HCT116 (cell line): Measurements from ENCODE around the gene PDE7B. TPM values are rescaled to one million over a fixed set of nuclear protein-coding genes. Genes with fewer than 3 reads are reported as not detected.

Experiments
- ATAC-seq: fragments of 200-7000 bp; cut with Tn5 transposase; 2 replicates; pipeline ENCODE4 v1.9.1; 2020; ENCODE audit warnings: mild to moderate bottlenecking, moderate library complexity
- BruUV-seq: library from RNA; stranded (reverse); fragments of 400-500 nt; replicated peaks from 2 replicates; lab custom pipeline; 2021; lab: Mats Ljungman, UMichigan
- CTCF ChIA-PET: fragments of 300-600 bp; sonication (Branson Sonifier 250); formaldehyde crosslinking; loops from one replicate; lab custom pipeline; 2021; ENCODE audit warnings: antibody characterized with exemption; lab: Charles Lee
- POLR2A ChIA-PET: fragments of 300-600, 350-600 bp; sonication (Branson Sonifier 250); formaldehyde crosslinking; loops from one replicate; lab custom pipeline; 2021; ENCODE audit warnings: antibody characterized with exemption; lab: Charles Lee
- RAD21 ChIA-PET, 2 experiments: fragments of 300-600 bp; sonication (Branson Sonifier 250); formaldehyde crosslinking; loops; one replicate each; lab custom pipeline; 2023; ENCODE audit warnings: low total read pairs in 2 of 2; ENCODE audit not compliant: uncharacterized antibody in 2 of 2, unreplicated experiment in 2 of 2, low non-redundant PET in 1 of 2; lab: Charles Lee
- DNase-seq: peaks from one replicate; pipeline ENCODE4 v3.0.0-alpha.2; 2010; ENCODE audit warnings: low read depth, low spot score
- H2AFZ ChIP-seq: fragments of 200-600 bp; shearing (Covaris generic), sonication (generic); 2 replicates; pipeline ENCODE4 v1.6.1; 2017; ENCODE audit warnings: low read depth, mixed run types, mixed read lengths, antibody characterized with exemption, low read length; ENCODE audit not compliant: poor library complexity, severe bottlenecking
- H3K27ac ChIP-seq: 2 replicates; pipeline ENCODE4 v1.5.1; 2012; ENCODE audit warnings: low read depth, low read length
- H3K27me3 ChIP-seq: fragments of 200-600 bp; sonication (generic); 2 replicates; pipeline ENCODE4 v1.6.1; 2016; ENCODE audit warnings: mixed run types, low read length, mixed read lengths; ENCODE audit not compliant: insufficient read depth
- H3K36me3 ChIP-seq, 2 experiments: fragments of 200-500 bp in 1 of 2; fragments of 200-600 bp in 1 of 2; sonication (Bioruptor generic) in 1 of 2; sonication (generic) in 1 of 2; 2 replicates each; pipeline versions ENCODE4 v1.5.1 to v1.6.1; 2014 to 2016; ENCODE audit warnings: low read length in 2 of 2, inconsistent platforms in 1 of 2, mixed read lengths in 1 of 2, mixed run types in 1 of 2; ENCODE audit not compliant: insufficient read depth in 2 of 2, control insufficient read depth in 1 of 2
- H3K4me1 ChIP-seq, 2 experiments: fragments of 200-600 bp in 1 of 2; sonication (generic) in 1 of 2; 2 replicates each; pipeline versions ENCODE4 v1.5.1 to v1.6.1; 2012 to 2017; ENCODE audit warnings: low read length in 2 of 2, inconsistent platforms in 1 of 2, mild to moderate bottlenecking in 1 of 2, mixed read lengths in 1 of 2, mixed run types in 1 of 2, moderate library complexity in 1 of 2; ENCODE audit not compliant: insufficient read depth in 2 of 2, control insufficient read depth in 1 of 2
- H3K4me2 ChIP-seq: fragments of 200-600 bp; sonication (generic); 2 replicates; pipeline ENCODE4 v1.6.1; 2017; ENCODE audit warnings: mixed run types, low read length, mixed read lengths
- H3K4me3 ChIP-seq, 2 experiments: fragments of 200-600 bp in 1 of 2; sonication (generic) in 1 of 2; replicated peaks in 1 of 2; 2 replicates each; pipeline ENCODE4 v1.5.1; 2011 to 2016; ENCODE audit warnings: low read length in 2 of 2, control low read depth in 1 of 2, low read depth in 1 of 2, mild to moderate bottlenecking in 1 of 2, mixed read lengths in 1 of 2, mixed run types in 1 of 2
- H3K79me2 ChIP-seq: fragments of 200-600 bp; sonication (generic); 2 replicates; pipeline ENCODE4 v1.6.1; 2017; ENCODE audit warnings: mild to moderate bottlenecking, mixed run types, low read length, moderate library complexity, mixed read lengths; ENCODE audit not compliant: insufficient read depth
- H3K9ac ChIP-seq: fragments of 200-600 bp; sonication (generic); 2 replicates; pipeline ENCODE4 v1.6.1; 2016; ENCODE audit warnings: low read length, mixed read lengths
- H3K9me2 ChIP-seq: fragments of 200-600 bp; sonication (generic), shearing (Covaris generic); 2 replicates; pipeline ENCODE4 v1.6.1; 2017; ENCODE audit warnings: mixed run types, mild to moderate bottlenecking, moderate library complexity; ENCODE audit not compliant: insufficient read depth
- H3K9me3 ChIP-seq, 2 experiments: fragments of 200-500 bp in 1 of 2; fragments of 200-600 bp in 1 of 2; sonication (Bioruptor generic) in 1 of 2; sonication (generic) in 1 of 2; 2 replicates each; pipeline ENCODE4 v1.6.1; 2014 to 2017; ENCODE audit warnings: low read length in 2 of 2, mixed read lengths in 2 of 2, inconsistent platforms in 1 of 2, low read depth in 1 of 2, mild to moderate bottlenecking in 1 of 2, mixed run types in 1 of 2, moderate library complexity in 1 of 2; ENCODE audit not compliant: control insufficient read depth in 1 of 2, insufficient read depth in 1 of 2
- H4K20me1 ChIP-seq: fragments of 200-600 bp; sonication (generic), shearing (Covaris generic); 2 replicates; pipeline ENCODE4 v1.6.1; 2017; ENCODE audit warnings: mixed run types, mild to moderate bottlenecking, moderate library complexity; ENCODE audit not compliant: insufficient read depth
- CBX3 ChIP-seq: IDR thresholded peaks from 2 replicates; pipeline ENCODE4 v1.6.1; 2012; ENCODE audit warnings: low read depth
- CEBPB ChIP-seq: IDR thresholded peaks from 2 replicates; pipeline ENCODE4 v1.6.1; 2012; ENCODE audit warnings: low read depth
- ELF1 ChIP-seq: IDR thresholded peaks from 2 replicates; pipeline ENCODE4 v1.6.1; 2012; ENCODE audit warnings: low read depth, borderline replicate concordance
- EZH2 ChIP-seq: fragments of 200-600 bp; sonication (generic); IDR thresholded peaks from 2 replicates; pipeline ENCODE4 v1.6.1; 2017; ENCODE audit warnings: antibody characterized with exemption, mixed run types
- EZH2phosphoT487 ChIP-seq: fragments of 200-600 bp; IDR thresholded peaks from 2 replicates; pipeline ENCODE4 v1.6.1; 2018; ENCODE audit warnings: antibody characterized with exemption, borderline replicate concordance
- POLR2A ChIP-seq: IDR thresholded peaks from 2 replicates; pipeline ENCODE4 v1.7.0; 2011; ENCODE audit warnings: borderline replicate concordance; ENCODE audit not compliant: insufficient read depth, insufficient read length; ENCODE audit errors: extremely low read depth
- POLR2AphosphoS5 ChIP-seq: IDR thresholded peaks from 2 replicates; pipeline ENCODE4 v1.6.1; 2011; ENCODE audit warnings: mild to moderate bottlenecking, low read depth, low read length, moderate library complexity
- RAD21 ChIP-seq: IDR thresholded peaks from 2 replicates; pipeline ENCODE4 v1.6.1; 2012; ENCODE audit warnings: low read depth, mild to moderate bottlenecking
- SIN3A ChIP-seq: IDR thresholded peaks from 2 replicates; pipeline ENCODE4 v1.6.1; 2012; ENCODE audit warnings: low read depth
- TCF7L2 ChIP-seq: IDR thresholded peaks from 2 replicates; pipeline ENCODE4 v1.7.0; 2011; ENCODE audit warnings: borderline replicate concordance, inconsistent platforms; ENCODE audit not compliant: insufficient read depth, insufficient read length; ENCODE audit errors: extremely low read depth
- YY1 ChIP-seq: IDR thresholded peaks from 2 replicates; pipeline ENCODE4 v1.6.1; 2011; ENCODE audit warnings: low read length, low read depth, moderate library complexity, mild to moderate bottlenecking; ENCODE audit not compliant: insufficient replicate concordance; ENCODE audit errors: extremely low read depth
- ZFX ChIP-seq: fragments of 450-650 bp; IDR thresholded peaks from 2 replicates; pipeline ENCODE4 v1.6.1; 2017
- ZNF274 ChIP-seq: fragments of 200-500 bp; sonication (Bioruptor generic); IDR thresholded peaks from 2 replicates; pipeline ENCODE4 v1.6.1; 2014; ENCODE audit warnings: mild to moderate bottlenecking, low read depth, low read length, inconsistent platforms
- intact Hi-C: fragments of 100-400 bp; cut with micrococcal nuclease; formaldehyde crosslinking; loops from 2 replicates; pipeline ENCODE4 v1.10.0; 2022
- total RNA-seq: library from RNA; stranded (reverse); gene quantifications from one replicate; pipeline ENCODE4 v1.2.1, GENCODE V29; 2021; ENCODE audit not compliant: unreplicated experiment
- TF ChIP-seq, protein P1 (sequence below): IDR thresholded peaks from 2 replicates; pipeline ENCODE4 v1.6.1; 2012
- TF ChIP-seq, protein P2 (sequence below): IDR thresholded peaks from 2 replicates; pipeline ENCODE4 v1.6.1; 2012
- TF ChIP-seq, protein P3 (sequence below): IDR thresholded peaks from 2 replicates; pipeline ENCODE4 v1.6.1; 2011; ENCODE audit warnings: mild to moderate bottlenecking, low read length, moderate library complexity; ENCODE audit not compliant: insufficient replicate concordance; ENCODE audit errors: extremely low read depth

Gene PDE7B
- total RNA-seq, 1 experiment from 2014 or later = 0.61 TPM

DNA sequence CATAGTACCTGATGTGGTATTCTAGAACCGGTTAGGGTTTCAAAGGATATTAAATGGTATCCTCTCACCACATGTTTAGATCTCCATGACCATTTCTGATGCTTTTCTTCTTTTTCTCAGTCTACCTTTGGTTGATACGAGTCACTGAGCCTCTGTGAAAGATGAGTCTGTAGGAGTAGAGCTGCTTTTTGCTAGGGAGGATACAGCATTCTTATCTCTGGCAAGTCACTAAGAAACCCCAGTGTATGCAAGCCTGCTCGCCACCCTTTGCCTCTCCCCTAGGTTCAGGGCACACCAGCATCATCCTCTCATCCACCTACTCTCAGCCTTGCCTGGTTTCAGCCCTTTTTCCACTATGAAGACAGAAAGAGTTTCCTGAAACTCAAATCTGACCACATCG is 308.7 kb downstream of the PDE7B start (continued):
- TF ChIP-seq, protein P1, sequence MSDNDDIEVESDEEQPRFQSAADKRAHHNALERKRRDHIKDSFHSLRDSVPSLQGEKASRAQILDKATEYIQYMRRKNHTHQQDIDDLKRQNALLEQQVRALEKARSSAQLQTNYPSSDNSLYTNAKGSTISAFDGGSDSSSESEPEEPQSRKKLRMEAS = no peak
- TF ChIP-seq YY1 (no peak), ELF1 (no peak)

DNA sequence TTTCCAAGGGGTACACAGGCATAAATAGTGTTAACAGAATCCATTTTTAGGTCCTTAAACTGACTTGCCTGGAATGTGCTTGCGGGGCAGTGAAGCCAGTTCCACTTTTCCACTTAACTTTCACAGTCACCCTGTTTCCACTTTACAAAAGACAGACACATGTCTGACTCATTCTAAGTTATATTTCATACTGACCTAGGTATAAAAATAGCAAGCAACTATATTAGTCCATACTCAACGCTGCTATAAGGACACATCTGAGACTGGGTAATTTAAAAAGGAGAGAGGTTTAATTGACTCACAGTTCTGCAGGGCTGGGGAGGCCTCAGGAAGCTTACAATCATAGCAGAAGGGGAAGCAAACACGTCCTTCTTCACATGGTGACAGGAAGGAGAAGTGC is 310.4 kb downstream of the PDE7B start:
- H3K4me2 ChIP-seq = no peak overlapping the region
- DNase-seq (no peak), ATAC-seq (no peak)
- intact Hi-C loops = no loop called here
- H3K9ac ChIP-seq = no peak overlapping the region
- no peak overlapping the region for H3K27ac ChIP-seq
- H3K27me3 ChIP-seq = no peaks in the 10 kb centered on the region
- no peaks in the 10 kb centered on the region for H3K4me1 ChIP-seq
- H3K36me3 ChIP-seq = no peaks in the 10 kb centered on the region
- CTCF ChIA-PET = no interaction called here
- H4K20me1 ChIP-seq = no peaks in the 10 kb centered on the region
- POLR2A ChIA-PET = no interaction called here
- no TSS peak for BruUV-seq
- RAD21 ChIA-PET = no interaction called here
- H3K9me2 ChIP-seq = no peaks in the 10 kb centered on the region
- no peaks in the 10 kb centered on the region for H3K79me2 ChIP-seq
- no peak for TF ChIP-seq RAD21
- no peak for TF ChIP-seq TCF7L2
- TF ChIP-seq POLR2A = no peak
- TF ChIP-seq CEBPB = no peak
- TF ChIP-seq POLR2AphosphoS5 = no peak
- TF ChIP-seq CBX3 = no peak
- no peak for TF ChIP-seq YY1
- TF ChIP-seq, protein P2, sequence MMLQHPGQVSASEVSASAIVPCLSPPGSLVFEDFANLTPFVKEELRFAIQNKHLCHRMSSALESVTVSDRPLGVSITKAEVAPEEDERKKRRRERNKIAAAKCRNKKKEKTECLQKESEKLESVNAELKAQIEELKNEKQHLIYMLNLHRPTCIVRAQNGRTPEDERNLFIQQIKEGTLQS = no peak
- TF ChIP-seq, protein P1 = no peak
- TF ChIP-seq ZNF274 = no peak
- no peak for TF ChIP-seq ZFX
- TF ChIP-seq EZH2 = no peak
- no peak for TF ChIP-seq SIN3A
- TF ChIP-seq, protein P3, sequence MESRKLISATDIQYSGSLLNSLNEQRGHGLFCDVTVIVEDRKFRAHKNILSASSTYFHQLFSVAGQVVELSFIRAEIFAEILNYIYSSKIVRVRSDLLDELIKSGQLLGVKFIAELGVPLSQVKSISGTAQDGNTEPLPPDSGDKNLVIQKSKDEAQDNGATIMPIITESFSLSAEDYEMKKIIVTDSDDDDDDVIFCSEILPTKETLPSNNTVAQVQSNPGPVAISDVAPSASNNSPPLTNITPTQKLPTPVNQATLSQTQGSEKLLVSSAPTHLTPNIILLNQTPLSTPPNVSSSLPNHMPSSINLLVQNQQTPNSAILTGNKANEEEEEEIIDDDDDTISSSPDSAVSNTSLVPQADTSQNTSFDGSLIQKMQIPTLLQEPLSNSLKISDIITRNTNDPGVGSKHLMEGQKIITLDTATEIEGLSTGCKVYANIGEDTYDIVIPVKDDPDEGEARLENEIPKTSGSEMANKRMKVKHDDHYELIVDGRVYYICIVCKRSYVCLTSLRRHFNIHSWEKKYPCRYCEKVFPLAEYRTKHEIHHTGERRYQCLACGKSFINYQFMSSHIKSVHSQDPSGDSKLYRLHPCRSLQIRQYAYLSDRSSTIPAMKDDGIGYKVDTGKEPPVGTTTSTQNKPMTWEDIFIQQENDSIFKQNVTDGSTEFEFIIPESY = no peak
- TF ChIP-seq EZH2phosphoT487 = no peak
- TF ChIP-seq, all 23 proteins: peak for 0
- H3K9me3 ChIP-seq = no peaks in the 10 kb centered on the region
- no peak overlapping the region for H3K4me3 ChIP-seq
- H2AFZ ChIP-seq = no peak overlapping the region
